Measurements from ENCODE around the gene RFFL.
A peak's percentile ranks its signal among the peaks of the same experiment; 100 is the strongest.
"Not testable (repeated sequence)": the region's sequence is repeated elsewhere in the genome, so short reads cannot be mapped to it uniquely, and the experiment has no call there.

RFFL gene, protein sequence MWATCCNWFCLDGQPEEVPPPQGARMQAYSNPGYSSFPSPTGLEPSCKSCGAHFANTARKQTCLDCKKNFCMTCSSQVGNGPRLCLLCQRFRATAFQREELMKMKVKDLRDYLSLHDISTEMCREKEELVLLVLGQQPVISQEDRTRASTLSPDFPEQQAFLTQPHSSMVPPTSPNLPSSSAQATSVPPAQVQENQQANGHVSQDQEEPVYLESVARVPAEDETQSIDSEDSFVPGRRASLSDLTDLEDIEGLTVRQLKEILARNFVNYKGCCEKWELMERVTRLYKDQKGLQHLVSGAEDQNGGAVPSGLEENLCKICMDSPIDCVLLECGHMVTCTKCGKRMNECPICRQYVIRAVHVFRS

DNA sequence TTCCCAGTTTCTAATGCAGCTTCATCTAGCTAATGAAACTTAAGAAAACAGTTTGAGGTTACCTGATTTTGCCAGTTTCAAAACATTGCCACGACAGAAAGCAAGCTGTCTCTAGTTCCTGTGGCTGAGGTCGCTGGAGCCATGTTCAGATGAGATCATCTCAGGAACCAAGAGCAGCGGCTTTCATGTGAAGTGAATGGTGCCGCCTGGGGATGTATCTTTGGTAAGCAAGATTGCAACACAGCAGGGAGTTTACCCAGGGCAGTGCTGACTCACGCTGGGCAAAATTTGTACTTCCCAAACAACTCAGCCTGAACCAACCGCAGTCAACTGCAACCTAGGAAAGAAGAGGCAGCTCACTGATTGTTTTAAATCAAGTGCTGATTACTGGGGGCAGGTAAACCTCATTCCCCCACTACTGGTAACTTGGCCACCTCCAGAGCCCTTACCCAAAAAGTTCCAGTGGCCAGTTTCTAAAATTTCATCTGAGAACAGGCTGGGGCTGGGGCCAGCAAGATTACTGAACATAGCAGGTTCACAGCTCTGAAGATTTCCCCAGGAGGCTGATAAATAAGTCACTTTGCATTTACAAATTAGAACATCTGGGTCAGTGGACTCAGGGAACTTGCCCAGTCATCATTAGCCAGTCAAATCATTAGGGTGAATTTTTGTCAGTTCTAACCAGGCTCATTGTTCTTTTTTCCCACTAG, at the start of gene RFFL:
TSS of gene RFFL (minus strand) at position 194 of the 710 bp plus-strand sequence. CDS start 37,154 bp downstream, outside the sequence.
- peak; percentile 81 for DNase-seq

DNA sequence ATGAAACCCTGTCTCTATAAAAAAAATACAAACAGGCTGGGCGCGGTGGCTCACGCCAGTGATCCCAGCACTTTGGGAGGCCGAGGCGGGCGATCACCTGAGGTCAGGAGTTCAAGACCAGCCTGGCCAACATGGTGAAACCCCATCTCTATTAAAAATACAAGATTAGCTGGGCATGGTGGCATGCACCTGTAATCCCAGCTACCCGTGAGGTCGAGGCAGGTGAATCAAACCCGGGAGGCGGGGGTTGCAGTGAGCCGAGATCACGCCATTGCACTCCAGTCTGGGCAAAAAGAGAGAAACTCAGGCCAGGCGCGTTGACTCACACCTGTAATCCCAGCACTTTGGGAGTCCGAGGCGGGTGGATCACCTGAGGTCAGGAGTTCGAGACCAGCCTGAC, 47.3 kb upstream of the RFFL start:
- not testable (repeated sequence) for DNase-seq

DNA sequence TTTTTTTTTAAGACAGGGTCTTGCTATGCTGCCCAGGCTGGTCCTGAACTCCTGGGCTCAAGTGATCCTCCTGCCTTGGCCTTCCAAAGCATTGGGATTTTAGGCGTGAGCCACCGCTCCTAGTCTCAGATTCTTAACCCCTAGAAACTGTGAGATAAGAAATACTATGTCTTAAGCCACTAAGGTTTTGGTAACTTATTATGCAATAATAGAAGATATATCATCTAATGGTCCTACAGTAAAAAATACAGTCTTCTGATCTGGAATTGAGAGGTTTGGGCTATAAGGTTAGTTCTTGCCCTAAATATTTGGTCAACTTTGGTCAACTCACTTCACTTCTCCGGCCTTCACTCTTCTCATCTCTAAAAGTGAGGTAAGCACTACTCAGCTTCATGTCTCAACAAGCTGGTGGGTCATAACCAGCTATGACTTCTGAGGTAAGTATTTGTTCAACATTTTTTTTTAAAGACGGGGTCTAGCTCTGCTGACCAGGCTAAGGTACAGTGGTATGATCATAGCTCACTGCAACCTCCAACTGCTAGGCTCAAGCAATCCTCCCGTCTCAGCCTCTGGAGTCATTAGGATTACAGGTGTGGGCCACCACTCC, 41.4 kb upstream of the RFFL start:
- no peak for DNase-seq

DNA sequence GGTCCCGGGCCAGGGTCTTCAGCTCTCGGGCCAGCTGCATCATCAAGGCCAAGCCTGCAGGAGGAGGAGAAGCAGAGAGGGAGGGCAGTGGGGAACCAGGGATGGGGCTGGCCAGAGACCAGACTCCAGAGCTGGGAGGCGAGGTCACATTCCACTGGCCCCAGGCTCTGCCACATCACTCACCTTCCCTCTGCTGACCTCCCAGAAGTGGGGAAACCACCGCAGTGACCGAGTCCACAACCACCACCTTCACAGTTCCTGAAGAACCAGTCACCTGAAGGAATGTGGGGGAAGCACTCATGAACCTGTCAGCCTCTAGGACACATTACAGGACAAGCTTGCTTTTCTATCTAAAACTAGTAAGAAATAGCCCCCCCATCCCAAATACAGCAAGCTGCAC, 39.8 kb upstream of the RFFL start:
- DNase-seq: no peak

DNA sequence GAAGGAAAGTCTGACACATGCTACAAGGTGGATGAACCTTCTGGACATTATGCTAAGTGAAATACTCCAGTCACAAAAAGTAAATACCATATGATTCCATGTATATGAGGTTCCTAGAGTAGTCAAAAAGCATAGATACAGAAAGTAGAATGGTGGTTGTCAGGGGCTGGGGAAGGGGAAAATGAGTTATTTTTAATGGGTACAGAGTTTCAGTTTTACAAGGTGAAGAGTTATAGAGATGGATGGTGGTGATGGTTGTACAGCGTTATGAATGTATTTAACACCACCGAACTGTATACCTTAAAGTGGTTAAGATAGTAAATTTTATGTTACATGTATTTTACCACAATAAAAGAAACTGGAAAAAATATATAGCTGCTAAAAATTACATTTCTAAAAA, 38.2 kb upstream of the RFFL start:
- no peak for DNase-seq

DNA sequence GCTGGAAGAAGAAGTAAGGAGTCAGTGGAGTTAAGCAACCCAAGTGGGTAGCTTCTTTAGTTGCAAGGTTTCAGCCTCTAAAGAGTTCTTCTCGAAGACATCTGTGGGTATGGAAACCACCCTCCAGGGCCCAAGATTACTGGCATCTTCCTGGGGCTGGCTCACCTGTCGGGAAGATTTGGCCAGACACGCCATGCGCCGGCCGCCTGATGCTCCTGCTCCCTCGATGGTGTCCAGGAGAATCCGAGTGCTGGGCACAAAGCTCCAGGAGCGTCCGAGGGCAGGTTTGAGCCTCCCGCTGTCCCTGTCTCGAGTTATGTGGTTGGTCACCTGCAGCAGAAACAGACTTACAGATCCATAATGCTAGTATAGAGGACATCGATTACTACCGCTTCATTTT, 37.5 kb upstream of the RFFL start:
- no peak for DNase-seq

DNA sequence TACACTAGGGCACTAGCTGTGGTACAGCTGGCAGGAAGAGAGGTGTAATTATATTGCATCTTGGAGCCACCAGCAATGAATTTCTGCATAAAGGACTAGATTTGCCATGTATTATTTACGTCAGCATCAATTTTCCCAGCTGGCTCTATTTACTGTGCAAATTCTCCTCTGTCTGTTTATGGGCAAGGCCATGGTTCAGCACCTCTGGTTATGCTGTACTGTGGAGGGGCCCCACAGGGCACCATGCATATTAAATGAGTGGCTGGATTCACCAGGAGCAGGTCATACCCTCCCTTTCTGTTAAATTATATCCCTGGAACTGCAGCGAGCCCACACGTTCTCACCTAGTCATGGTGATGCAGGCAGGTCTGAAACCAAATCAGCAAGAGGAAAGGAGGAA, 36.4 kb upstream of the RFFL start:
- DNase-seq: peak; percentile 46

DNA sequence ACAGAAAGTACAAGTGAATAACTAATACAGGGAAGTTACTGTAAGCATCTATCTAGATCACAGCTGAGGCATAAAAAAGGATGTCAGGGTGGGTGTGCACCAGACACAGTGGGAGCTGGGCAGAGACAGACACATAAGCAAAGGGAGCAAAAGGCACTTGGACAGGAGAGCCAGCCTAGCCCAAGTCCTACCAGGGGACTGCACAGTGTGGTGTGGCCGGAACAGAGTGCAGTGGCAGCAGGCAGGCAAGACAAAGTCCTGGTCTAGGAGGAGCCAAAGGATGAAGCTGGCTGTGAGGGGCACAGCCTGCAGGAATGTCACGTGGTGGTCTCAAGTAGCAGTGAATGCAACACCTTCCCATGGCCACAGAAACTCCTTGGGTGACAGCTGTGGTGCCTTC, 34.3 kb upstream of the RFFL start:
- no peak for DNase-seq

DNA sequence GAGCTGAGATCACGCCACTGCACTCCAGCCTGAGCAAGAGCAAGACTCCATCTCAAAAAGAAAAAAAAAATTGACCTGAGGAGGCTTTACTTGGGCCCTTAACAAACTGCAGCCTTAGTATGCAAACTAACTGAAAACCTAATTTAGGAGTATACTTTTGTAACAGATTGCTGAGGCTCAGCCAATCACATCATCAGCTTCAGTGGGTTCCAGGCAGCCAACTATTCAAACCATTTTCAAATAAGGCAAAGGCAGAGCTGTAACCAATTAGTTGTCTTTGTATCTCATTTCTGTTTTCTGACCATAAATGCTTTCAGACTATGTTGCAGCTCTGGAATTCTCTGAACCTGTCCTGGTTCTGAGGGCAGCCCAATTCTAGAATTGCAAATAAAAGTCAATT, 32.2 kb upstream of the RFFL start:
- DNase-seq: no peak

DNA sequence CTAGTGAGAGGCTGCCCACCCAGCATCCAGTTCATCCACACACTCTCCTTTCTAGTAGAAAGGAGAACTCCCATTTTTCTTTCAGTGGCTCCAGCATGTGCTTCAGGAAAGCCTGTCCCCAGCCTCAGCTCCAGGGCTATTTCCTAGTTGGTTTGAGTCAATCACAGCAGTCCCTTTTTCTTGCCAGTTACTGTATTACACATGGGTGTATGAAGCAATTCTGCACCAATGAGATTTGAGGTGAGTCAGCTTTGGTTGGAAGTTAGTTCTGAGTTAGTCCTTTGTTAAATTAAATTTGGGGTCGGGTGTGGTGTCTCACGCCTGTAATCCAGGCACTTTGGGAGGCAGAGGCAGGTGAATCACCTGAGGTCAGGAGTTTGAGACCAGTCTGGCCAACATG, 31.4 kb upstream of the RFFL start:
- DNase-seq: no peak

DNA sequence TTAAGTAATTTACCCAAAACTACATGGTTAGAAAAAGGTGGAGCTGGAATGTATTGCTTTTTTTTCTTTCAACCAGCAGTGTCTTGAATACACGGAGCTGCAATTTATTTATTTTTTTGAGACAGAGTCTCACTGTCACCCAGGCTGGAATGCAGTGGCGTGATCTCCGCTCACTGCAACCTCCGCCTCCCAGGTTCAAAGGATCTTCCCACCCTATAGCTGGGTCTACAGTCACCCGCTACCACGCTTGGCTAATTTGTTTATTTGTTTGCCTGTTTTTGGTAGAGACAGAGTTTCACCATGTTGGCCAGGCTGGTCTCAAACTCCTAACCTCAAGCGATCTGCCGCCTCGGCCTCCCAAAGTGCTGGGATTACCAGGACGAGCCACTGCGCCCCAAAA, 27.2 kb upstream of the RFFL start:
- DNase-seq: not testable (repeated sequence)

DNA sequence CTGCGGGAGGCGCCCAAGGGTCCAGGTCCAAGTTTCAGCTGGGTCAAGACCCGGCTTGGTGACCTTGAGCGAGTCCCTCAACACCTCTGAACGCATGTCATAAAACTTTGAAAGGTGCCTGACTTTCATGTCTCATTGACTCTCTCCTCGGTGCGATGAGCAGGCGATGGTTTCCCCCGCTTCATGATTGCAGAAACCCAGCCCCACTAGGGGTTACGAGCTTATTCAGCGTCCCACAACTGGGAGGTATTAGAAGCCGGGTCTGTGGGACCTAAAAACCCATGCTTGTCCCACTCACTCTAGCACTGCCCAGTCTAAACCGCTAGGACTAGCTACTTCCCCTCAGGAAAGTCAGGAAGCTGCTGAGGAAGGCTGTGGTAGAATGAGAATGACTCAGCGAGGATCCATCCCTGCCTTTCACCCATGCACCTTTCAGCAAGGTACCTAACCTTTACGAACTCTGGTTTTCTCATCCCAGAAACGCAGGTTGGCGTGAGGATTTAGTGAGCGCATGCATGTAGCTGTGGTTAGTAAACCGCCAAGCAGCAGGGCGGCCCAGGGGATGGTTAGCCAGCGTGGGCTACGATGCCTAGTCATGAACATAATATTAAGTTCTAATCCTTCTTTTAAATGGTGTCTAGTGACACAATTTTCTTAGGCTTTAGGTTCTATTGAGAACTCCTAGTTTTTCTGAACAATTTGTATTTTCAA, 26.2 kb upstream of the RFFL start:
- DNase-seq: no peak

DNA sequence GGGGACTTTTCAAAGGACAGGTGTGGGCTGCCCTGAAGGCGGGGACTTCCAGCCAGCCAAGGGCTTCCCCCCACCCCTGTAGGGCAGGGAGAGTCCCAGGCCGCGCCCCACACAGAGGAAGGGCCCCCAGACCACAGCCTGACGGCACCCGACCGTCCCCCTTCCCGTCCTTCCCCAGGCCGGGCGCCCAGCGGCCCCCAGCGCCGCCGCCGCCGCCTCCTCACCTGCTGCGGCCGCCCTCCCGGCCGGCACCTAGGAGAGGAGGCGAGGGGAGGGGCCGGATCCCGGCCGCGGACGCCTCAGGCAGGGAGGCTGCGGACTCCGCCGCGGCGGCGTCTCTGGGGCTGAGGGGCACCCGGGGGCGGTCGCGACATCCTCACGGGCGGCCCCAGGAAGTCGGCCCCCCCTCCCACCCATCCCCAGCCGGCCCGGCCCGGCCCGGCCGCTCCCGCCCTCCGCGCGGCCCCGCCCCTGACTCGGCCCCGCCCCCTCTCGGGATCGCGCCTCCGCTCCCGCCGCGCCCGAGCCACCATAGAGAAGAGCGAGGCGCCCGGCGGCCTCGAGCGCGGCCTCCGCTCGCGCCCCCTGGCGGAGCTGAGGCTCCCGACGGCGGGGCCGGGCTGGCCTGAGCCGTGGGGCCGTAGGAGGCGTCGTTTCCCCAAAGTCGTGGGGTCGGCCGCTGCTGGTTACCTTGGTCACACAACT, 25.5 kb upstream of the RFFL start:
- DNase-seq: peak; percentile 50

DNA sequence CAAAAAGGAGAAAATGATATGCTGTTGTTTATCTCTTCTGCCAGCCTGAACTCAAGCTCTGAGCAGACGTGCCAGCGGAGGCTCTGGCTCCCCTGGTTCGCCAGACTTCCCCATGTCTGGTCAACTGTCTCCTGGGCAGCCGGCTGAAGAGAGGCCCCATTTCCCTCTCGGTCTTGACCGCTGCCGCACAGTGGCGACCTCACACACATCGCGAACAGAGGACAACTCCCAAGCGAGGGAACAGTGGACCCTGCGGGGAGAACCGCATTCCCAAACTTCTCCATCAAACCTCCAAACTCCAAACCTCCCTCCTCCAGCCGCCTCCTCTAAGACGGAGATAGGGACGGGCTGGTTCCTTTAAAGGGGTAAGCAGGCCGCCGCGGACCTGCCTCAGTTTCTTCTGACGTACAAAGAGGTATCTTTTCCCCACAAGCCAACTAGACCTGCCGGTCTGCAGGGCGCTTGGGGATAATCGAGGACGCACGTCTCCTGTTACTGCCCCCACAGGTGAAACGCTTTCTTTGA, 24.9 kb upstream of the RFFL start:
- DNase-seq: peak; percentile 12

DNA sequence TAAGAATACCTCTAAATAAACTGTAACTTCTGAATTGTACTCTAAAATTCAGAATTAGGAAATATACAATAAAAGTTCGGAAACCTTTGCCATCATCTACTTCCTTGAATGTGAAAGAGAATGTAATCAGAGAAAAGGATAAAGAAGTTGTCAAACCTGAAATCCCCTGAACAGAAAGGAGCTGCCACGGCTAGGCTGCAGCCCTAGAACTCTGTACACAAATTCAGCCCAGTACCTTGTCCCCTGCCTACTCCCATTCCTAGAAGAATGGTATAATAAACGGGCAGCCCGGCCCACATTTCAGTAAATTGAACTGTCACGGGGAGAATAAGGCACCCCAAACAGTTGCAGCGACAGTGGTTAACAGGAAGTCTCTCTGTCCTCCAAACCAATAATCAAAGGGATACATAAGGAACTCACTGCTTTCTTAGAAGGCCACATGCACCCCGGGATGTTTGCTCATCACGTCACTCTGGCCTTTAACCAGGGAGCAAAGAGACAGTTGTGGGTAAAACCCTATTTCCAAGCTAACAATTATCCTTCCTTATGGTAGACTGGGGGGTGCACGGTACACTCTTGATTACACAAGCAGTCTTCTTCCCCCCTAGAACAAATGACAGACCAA, 24.3 kb upstream of the RFFL start:
- DNase-seq: no peak

DNA sequence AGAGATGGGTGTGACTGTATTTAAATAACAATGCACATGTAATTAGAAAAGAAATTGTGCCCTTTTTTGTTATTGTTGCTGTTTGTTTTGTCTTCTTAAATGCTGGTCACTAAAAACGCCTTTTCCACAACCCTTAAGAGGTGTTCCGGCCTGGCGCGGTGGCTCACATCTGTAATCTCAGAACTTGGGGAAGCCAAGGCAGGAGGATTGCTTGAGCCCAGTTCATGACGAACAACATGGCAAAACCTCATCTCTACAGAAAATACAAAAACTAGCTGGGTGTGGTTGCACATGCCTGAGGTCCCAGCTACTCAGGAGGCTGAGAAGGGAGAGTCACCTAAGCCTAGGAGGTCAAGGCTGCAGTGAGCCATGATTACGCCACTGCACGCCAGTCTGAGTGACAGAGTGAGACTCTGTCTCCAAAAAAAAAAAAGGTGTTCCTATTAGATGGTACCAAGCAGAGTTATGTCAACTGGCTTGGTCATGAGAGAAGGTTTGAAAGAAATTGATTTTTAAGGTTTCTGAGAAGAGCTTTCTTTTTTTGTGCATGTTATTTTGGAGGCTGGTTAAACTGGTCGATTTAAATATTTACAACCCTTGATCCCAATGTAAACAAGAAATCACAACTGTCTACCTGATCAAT, 23.5 kb upstream of the RFFL start:
- DNase-seq: no peak

DNA sequence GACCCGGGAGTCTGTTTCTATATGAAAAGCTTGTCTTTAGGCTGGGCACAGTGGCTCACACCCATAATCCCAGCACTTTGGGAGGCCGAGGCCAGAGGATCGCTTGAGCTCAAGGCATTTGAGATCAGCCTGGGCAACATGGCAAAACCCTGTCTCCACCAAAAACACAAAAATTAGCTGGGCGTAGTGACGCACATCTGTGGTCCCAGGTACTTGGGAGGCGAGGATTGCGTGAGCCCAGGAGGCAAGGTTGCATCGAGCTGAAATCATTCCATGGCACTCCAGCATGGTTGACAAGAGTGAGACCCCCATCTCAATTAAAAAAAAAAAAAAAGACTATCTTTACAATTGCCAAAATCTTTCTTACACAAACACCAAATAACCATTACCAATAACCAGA, 22.7 kb upstream of the RFFL start:
- DNase-seq: no peak

DNA sequence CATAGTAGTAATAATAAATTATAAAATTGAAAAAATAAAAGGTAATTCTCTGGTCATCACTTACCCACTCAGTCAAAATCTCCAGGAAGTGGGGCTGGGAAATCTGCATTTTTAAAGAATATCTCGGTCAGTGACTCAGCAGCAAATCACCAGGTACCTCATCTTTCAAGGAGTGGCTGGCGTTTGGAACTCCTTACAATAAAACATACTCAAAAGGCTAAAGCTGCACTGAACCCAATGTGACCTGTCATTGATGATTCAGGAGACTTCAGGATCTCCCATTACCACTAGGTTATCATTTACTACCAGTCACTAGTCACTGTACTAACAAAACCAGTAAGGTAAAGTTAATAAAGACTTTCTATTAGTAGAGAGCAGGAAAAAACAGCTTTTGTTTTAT, 21.5 kb upstream of the RFFL start:
- no peak for DNase-seq

DNA sequence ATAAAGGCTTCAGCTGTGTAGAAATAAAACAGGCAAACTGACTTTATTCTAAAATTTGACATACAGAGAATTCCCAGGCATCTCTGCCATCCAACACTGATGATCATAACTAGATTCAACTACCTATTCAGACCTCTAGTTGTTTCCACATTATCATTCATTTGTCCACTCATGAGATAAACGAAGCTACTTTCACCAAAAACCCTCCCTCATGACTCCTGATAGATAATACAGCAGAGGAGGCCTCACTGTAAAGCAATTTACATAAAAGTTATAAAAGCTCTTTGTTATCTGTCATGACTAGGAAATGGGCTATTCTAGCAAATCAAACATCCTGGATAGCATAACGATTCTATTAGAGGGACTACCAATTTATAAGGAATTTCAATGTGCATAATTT, 19.6 kb upstream of the RFFL start:
- DNase-seq: no peak

DNA sequence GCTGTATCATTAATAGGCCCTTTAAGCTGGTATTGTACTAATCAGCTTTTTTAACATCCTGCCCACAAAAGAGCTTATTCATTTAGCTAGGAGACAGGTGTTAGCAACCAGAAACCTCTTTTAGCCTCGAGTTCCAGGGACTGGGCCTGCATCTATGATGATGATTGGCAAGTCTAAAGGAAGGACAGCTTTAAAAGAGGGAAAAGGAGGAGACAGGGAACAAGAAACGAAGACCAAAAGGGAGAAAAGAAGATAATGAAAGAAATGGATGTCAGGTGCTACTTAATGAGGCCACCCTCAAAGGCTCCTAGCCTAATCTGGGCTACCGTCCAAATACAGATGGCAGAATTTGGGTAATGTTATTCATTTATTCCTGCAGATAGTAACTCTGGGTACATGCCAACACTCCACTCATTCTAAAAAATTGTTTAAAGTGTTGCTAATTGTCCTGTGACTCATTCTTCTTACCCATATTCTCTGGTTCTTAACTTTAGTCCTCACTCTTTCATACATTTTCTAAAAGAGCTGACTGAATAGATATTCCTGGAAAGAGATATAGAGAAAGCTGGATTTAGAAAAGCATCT, 18.7 kb upstream of the RFFL start:
- no peak for DNase-seq

DNA sequence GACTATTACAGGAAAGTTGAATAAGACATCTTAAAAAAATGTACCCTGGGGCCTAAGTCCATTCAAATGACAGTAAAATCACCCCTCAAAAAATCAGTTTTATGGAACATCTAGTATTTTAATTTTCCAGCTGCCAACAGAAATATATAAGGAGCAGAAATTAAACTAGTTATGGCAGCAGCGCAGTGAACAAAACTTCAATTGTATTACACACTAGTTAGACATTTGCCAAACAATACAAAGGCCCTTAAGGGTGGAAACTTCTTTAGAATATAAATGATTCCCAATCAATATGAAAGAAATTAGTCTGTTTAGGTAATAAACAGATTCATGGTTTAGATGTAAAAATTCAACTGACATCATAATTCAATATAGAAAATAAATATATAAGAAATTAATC, 18.1 kb upstream of the RFFL start:
- no peak for DNase-seq
